HEK293T (cell line): ENCODE data around the gene PKN1.

Experiments used
- CTCF ChIA-PET: fragments of 350-600 bp; formaldehyde crosslinking; extraction: SDS; loops from one replicate; lab custom pipeline; 2021; ENCODE audit warnings: antibody characterized with exemption, inconsistent platforms; lab: Yijun Ruan, JAX
- POLR2A ChIA-PET: fragments of 350-600 bp; formaldehyde crosslinking; extraction: SDS; loops from one replicate; lab custom pipeline; 2020; ENCODE audit warnings: antibody characterized with exemption, inconsistent platforms; lab: Yijun Ruan, JAX
- DNase-seq: peaks from one replicate; pipeline ENCODE4 v3.0.0; 2012; ENCODE audit warnings: mixed read lengths; ENCODE audit errors: extremely low spot score
- ARNT ChIP-seq: fragments of 450-650 bp; IDR thresholded peaks from 2 replicates; pipeline ENCODE4 v1.6.1; 2017; ENCODE audit warnings: mild to moderate bottlenecking
- BHLHE40 ChIP-seq: fragments of 450-650 bp; IDR thresholded peaks from 2 replicates; pipeline ENCODE4 v1.6.1; 2016; ENCODE audit warnings: mild to moderate bottlenecking, moderate library complexity, borderline replicate concordance
- CTBP1 ChIP-seq: fragments of 450-650 bp; IDR thresholded peaks from 2 replicates; pipeline ENCODE4 v1.6.1; 2016; ENCODE audit warnings: borderline replicate concordance
- ELF4 ChIP-seq: fragments of 450-650 bp; IDR thresholded peaks from 2 replicates; pipeline ENCODE4 v1.6.1; 2017; ENCODE audit warnings: antibody characterized with exemption
- FOXA1 ChIP-seq: fragments of 450-650 bp; IDR thresholded peaks from 2 replicates; pipeline ENCODE4 v1.6.1; 2016; ENCODE audit warnings: mild to moderate bottlenecking
- FOXK2 ChIP-seq: fragments of 450-650 bp; IDR thresholded peaks from 2 replicates; pipeline ENCODE4 v1.6.1; 2016; ENCODE audit warnings: mild to moderate bottlenecking
- FOXM1 ChIP-seq: fragments of 450-650 bp; IDR thresholded peaks from 2 replicates; pipeline ENCODE4 v1.6.1; 2017; ENCODE audit warnings: mild to moderate bottlenecking, borderline replicate concordance
- HDGF ChIP-seq: fragments of 450-650 bp; IDR thresholded peaks from 2 replicates; pipeline ENCODE4 v1.6.1; 2017; ENCODE audit warnings: antibody characterized with exemption, borderline replicate concordance
- L3MBTL2 ChIP-seq: fragments of 450-650 bp; conservative IDR thresholded peaks from 2 replicates; pipeline ENCODE4 v1.6.1; 2016; ENCODE audit warnings: mild to moderate bottlenecking
- LEF1 ChIP-seq: fragments of 450-650 bp; IDR thresholded peaks from 2 replicates; pipeline ENCODE4 v1.6.1; 2017; ENCODE audit warnings: mild to moderate bottlenecking, borderline replicate concordance
- NFRKB ChIP-seq: fragments of 450-650 bp; IDR thresholded peaks from 2 replicates; pipeline ENCODE4 v1.6.1; 2016; ENCODE audit warnings: mild to moderate bottlenecking, moderate library complexity
- PKNOX1 ChIP-seq: fragments of 450-650 bp; IDR thresholded peaks from 2 replicates; pipeline ENCODE4 v1.6.1; 2016
- SP1 ChIP-seq: fragments of 450-650 bp; IDR thresholded peaks from 2 replicates; pipeline ENCODE4 v1.6.1; 2017
- SUZ12 ChIP-seq: fragments of 450-650 bp; IDR thresholded peaks from 2 replicates; pipeline ENCODE4 v1.6.1; 2016; ENCODE audit warnings: mild to moderate bottlenecking
- TARDBP ChIP-seq: fragments of 450-650 bp; IDR thresholded peaks from 2 replicates; pipeline ENCODE4 v1.6.1; 2016
- ZNF384 ChIP-seq: fragments of 450-650 bp; IDR thresholded peaks from 2 replicates; pipeline ENCODE4 v1.6.1; 2016

Gene PKN1

DNA sequence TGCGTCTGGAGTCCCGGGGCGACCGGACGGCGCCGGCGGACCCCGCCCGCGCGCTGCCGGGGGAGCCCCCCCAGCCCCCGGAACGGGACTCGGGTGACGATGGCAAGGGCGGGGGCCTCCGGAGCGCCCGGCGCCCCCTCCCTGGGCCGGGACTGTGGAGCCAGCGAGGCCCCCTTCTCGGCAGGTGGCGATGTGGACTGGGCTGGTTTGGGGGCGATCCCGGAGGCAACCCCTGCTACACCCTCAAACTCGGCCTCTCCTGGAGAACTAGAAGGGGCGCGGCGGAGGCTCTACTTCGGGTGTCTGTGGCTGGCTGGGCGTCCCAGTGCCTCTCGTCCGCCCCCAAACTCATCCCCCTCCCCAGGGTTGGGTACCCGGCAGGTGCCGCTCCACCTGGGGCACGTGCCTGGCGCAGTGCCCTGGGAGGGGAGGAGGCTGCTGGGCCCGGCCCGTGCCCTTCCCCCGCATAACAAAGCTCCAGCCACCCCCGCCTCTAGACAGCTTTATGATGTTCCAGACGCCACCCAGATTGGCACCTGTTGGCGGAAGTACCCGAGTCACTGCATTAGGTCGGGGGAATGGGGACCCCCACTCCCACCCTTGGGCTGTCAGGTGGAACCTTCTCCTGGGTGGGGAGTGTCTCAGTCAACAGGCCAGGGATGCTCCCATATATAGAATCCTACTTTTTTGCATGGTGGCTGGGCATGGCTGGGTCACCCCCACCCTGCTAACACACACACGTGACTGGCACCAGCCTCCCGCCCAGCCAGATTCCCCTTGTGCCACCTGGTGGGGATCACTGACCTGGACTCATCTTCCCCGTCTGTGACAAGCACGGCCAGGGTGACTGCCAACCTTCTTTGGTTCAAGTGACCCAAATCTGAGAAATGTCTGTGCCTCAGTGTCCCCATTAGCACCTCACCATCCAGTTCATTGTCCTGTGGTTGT is 722 bp downstream of the PKN1 start:
- DNase-seq, result no peak
- TF ChIP-seq NFRKB (no peak), FOXM1 (0 out of 2 replicates have a peak, but pooled peaks have one; percentile 16), L3MBTL2 (no peak), CTBP1 (no peak), SP1 (no peak)
- ChIA-PET CTCF (no interaction called here), POLR2A (interaction anchor here (1.0 kb wide), 1 partner anchor 14 kb away, joined by 4 read pairs; the partner anchor contains the start of gene DDX39A)

DNA sequence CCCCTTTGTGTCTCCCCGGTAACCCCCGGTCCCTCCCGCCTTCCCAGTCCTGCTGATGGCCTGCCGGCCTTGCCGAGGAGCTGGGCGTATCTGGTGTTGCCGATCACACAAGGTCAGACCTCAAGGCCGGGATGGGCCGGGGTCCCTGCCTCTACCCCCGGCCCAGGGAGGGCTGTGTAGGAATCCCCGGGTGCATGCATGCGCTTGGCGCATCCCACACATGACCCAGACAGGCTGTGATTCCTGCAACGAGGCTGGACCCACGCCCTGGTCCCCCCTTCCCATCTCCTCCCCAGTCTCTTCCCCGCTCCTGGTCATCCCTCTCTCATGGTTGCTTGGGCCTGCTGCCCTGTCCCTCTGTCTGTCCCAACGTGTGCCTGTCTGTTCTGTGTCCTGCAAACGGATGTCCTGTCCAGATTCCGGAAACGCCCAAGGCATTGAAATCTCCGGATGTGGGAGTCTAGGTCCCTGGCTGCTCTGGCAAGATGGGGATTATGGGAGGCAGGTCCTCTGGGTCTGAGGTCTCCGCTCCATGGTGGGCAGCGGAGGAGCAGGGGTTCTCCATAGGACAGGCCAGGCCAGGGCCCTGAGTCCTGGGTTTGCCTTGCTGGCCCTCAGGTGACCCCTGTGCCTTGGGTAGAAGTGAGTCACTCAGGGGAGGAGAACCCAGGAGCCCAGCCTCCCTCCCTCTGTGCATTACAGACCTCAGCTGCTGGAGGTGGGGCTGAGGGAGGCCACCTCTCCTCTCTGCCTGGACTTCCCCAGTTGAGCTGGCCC is 1.6 kb downstream of the PKN1 start:
- CTCF ChIA-PET, result no interaction called here
- POLR2A ChIA-PET, result interaction anchor here (1.6 kb wide), 1 partner anchor 299 kb away, joined by 4 read pairs; the partner anchor contains the start of gene ASF1B
- no peak for DNase-seq
- TF ChIP-seq ARNT (no peak), TARDBP (no peak), SP1 (no peak), FOXM1 (no peak), BHLHE40 (no peak), ZNF384 (no peak), L3MBTL2 (no peak), FOXK2 (no peak), CTBP1 (no peak), HDGF (no peak), FOXA1 (no peak), NFRKB (no peak), ELF4 (no peak), LEF1 (no peak), PKNOX1 (no peak), SUZ12 (no peak)

GRCh38 chr19:14435320-14436050 is 2.4 kb downstream of the PKN1 start:
- no peak for DNase-seq
- CTCF ChIA-PET, result interaction anchor here (0.7 kb wide), 1 partner anchor 73 kb away, joined by 3 read pairs; no protein-coding TSS in a partner anchor
- TF ChIP-seq ELF4 (no peak), FOXA1 (no peak), LEF1 (no peak)
- POLR2A ChIA-PET, result interaction anchor here (1.6 kb wide), 1 partner anchor 299 kb away, joined by 4 read pairs; the partner anchor contains the start of gene ASF1B

DNA sequence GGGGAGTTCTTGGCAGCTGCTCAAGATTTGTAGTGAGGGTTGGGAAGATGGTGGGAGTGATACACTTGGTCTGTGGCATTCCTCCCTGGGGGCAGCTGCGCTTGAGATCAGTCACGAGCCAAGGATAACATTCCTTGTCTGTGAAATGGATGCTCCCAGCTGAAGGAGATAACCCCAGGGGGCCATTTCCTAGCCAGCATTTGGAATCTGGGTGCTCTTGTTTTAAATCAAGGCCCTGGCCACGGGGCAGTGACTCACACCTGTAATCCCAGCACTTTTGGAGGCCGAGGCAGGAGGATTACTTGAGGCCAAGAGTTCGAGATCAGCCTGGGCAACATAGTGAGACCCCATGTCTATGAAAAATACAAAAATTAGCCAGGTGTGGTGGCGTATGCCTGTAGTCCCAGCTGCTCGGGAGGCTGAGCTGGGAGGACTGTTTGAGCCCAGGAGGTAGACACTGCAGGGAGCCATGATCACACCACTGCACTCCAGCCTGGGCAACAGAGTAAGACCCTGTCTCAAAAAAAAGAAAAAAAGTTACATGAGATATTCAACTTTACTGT is 4.6 kb downstream of the PKN1 start:
- POLR2A ChIA-PET, result no interaction called here
- CTCF ChIA-PET, result interaction anchor here (0.8 to 0.9 kb wide), 2 partner anchors 35 to 1114 kb away, joined by 3 read pairs; no protein-coding TSS in a partner anchor
- DNase-seq, result no peak
- TF ChIP-seq LEF1, result no peak
- TF ChIP-seq ZNF384, result no peak
- no peak for TF ChIP-seq CTBP1
- no peak for TF ChIP-seq HDGF
- TF ChIP-seq PKNOX1, result no peak

- ChIA-PET POLR2A (no interaction called here), CTCF (interaction anchor here (0.7 kb wide), 1 partner anchor 64 kb away, joined by 6 read pairs; no protein-coding TSS in a partner anchor)
- TF ChIP-seq TARDBP (no peak), LEF1 (no peak), HDGF (no peak), ELF4 (no peak), FOXK2 (no peak), NFRKB (no peak), SUZ12 (no peak), L3MBTL2 (no peak), ARNT (no peak), CTBP1 (no peak), FOXA1 (no peak), BHLHE40 (no peak)
- DNase-seq, result no peak
Observed at GRCh38 chr19:14439014-14439413, 5.9 kb downstream of the PKN1 start.

DNA sequence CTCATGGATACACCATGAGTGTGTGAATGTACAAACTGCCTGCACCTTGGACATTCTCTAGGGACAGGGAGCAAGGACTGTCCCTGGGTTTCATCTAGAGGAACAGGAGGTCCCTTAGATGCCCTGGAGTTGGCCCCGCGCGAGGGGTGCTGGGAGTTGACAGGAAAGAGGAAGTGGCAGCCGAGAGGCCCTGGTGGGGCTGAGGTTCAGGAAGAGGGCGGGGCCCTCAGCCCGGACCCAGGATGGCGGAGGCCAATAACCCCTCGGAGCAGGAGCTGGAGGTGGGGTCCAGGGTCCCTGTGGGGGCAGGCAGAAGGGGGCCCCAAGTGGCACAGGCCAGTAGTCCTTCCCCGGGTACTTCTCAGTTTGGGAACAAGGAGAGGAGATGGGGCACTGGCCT is 6.9 kb downstream of the PKN1 start:
- no peak for DNase-seq
- CTCF ChIA-PET, result no interaction called here
- TF ChIP-seq LEF1, result no peak
- TF ChIP-seq HDGF, result no peak
- no peak for TF ChIP-seq PKNOX1
- TF ChIP-seq FOXM1, result no peak
- no peak for TF ChIP-seq ELF4
- TF ChIP-seq L3MBTL2, result no peak
- no peak for TF ChIP-seq SP1
- no peak for TF ChIP-seq FOXA1
- POLR2A ChIA-PET, result no interaction called here
